Measurements from ENCODE around the gene PRR30.

The PRR30 gene

GRCh38 chr2:27139310-27139709 lies at the start of gene PRR30:
TSS of gene PRR30 (minus strand) at chr2:27139410. CDS start at chr2:27138329, 1,081 bp downstream.
- Histone ChIP-seq H3K36me3 (ENCODE audit: insufficient read depth, low read length) (no peaks in the 10 kb centered on the region; the same call in 1 of the 2 replicates), H3K4me3 (ENCODE audit: low read depth, low read length, poor library complexity, severe bottlenecking) (no peak within 1 kb of the TSS), H2AFZ (ENCODE audit: low read length) (no peak within 1 kb of the TSS), H3K9me3 (ENCODE audit: low read length) (no peaks in the 10 kb centered on the region), H3F3A (ENCODE audit: insufficient read depth, low read length) (no peaks in the 10 kb centered on the region), H4K20me1 (ENCODE audit: insufficient read depth, low read length) (no peaks in the 10 kb centered on the region), H3K4me1 (ENCODE audit: insufficient read depth, low read length, severe bottlenecking) (peaks cover 8% of the 10 kb centered on the region), H3K9me2 (ENCODE audit: low read depth, low read length) (no peaks in the 10 kb centered on the region), H3K27ac (ENCODE audit: low read depth, low read length, poor library complexity, severe bottlenecking) (no peak within 1 kb of the TSS), H3K9ac (ENCODE audit: low read length) (no peak within 1 kb of the TSS), H3K27me3 (ENCODE audit: insufficient read depth, low read length) (peaks cover 18% of the 10 kb centered on the region), H3K4me2 (ENCODE audit: low read length) (no peak within 1 kb of the TSS), H3K79me2 (ENCODE audit: insufficient read depth, low read length) (no peaks in the 10 kb centered on the region)
- TF ChIP-seq CTCF (IDR thresholded peaks at IDR 0.05; ENCODE audit: low read length), result no peak
- no peak for TF ChIP-seq EZH2 (IDR thresholded peaks at IDR 0.05; ENCODE audit: borderline replicate concordance, low read length)

- H3K9ac ChIP-seq (ENCODE audit: low read length), result no peak overlapping the region
- H3K9me3 ChIP-seq (ENCODE audit: low read length), result no peaks in the 10 kb centered on the region
- H3K9me2 ChIP-seq (ENCODE audit: low read depth, low read length), result no peaks in the 10 kb centered on the region
- TF ChIP-seq CTCF (IDR thresholded peaks at IDR 0.05; ENCODE audit: low read length) (no peak), EZH2 (IDR thresholded peaks at IDR 0.05; ENCODE audit: borderline replicate concordance, low read length) (no peak)
- no peaks in the 10 kb centered on the region for H3K4me1 ChIP-seq (ENCODE audit: insufficient read depth, low read length, severe bottlenecking)
- H3K79me2 ChIP-seq (ENCODE audit: insufficient read depth, low read length), result no peaks in the 10 kb centered on the region
- no peaks in the 10 kb centered on the region; the same call in 1 of the 2 replicates for H3K36me3 ChIP-seq (ENCODE audit: insufficient read depth, low read length)
- H4K20me1 ChIP-seq (ENCODE audit: insufficient read depth, low read length), result no peaks in the 10 kb centered on the region
- H3K27me3 ChIP-seq (ENCODE audit: insufficient read depth, low read length), result no peaks in the 10 kb centered on the region
- H2AFZ ChIP-seq (ENCODE audit: low read length), result no peak overlapping the region
- H3K4me3 ChIP-seq (ENCODE audit: low read depth, low read length, poor library complexity, severe bottlenecking), result no peak overlapping the region
- no peak overlapping the region for H3K27ac ChIP-seq (ENCODE audit: low read depth, low read length, poor library complexity, severe bottlenecking)
- H3F3A ChIP-seq (ENCODE audit: insufficient read depth, low read length), result no peaks in the 10 kb centered on the region
- no peak overlapping the region for H3K4me2 ChIP-seq (ENCODE audit: low read length)
These were observed 47.6 kb upstream of the PRR30 start for GRCh38 chr2:27186613-27187345.

GRCh38 chr2:27185331-27186026 lies 46.3 kb upstream of the PRR30 start:
- Histone ChIP-seq H3K9me3 (ENCODE audit: low read length) (no peaks in the 10 kb centered on the region), H3K4me3 (ENCODE audit: low read depth, low read length, poor library complexity, severe bottlenecking) (no peak overlapping the region), H3K27ac (ENCODE audit: low read depth, low read length, poor library complexity, severe bottlenecking) (no peak overlapping the region), H3K27me3 (ENCODE audit: insufficient read depth, low read length) (no peaks in the 10 kb centered on the region), H3K9me2 (ENCODE audit: low read depth, low read length) (no peaks in the 10 kb centered on the region), H3F3A (ENCODE audit: insufficient read depth, low read length) (no peaks in the 10 kb centered on the region), H4K20me1 (ENCODE audit: insufficient read depth, low read length) (no peaks in the 10 kb centered on the region), H3K36me3 (ENCODE audit: insufficient read depth, low read length) (no peaks in the 10 kb centered on the region; the same call in 1 of the 2 replicates), H3K4me1 (ENCODE audit: insufficient read depth, low read length, severe bottlenecking) (no peaks in the 10 kb centered on the region), H3K9ac (ENCODE audit: low read length) (no peak overlapping the region), H3K79me2 (ENCODE audit: insufficient read depth, low read length) (no peaks in the 10 kb centered on the region), H3K4me2 (ENCODE audit: low read length) (no peak overlapping the region), H2AFZ (ENCODE audit: low read length) (no peak overlapping the region)
- TF ChIP-seq EZH2 (IDR thresholded peaks at IDR 0.05; ENCODE audit: borderline replicate concordance, low read length) (no peak), CTCF (IDR thresholded peaks at IDR 0.05; ENCODE audit: low read length) (no peak)

Data from OCI-LY1 (cell line).